Measurements from ENCODE around the gene COMMD8.

DNA sequence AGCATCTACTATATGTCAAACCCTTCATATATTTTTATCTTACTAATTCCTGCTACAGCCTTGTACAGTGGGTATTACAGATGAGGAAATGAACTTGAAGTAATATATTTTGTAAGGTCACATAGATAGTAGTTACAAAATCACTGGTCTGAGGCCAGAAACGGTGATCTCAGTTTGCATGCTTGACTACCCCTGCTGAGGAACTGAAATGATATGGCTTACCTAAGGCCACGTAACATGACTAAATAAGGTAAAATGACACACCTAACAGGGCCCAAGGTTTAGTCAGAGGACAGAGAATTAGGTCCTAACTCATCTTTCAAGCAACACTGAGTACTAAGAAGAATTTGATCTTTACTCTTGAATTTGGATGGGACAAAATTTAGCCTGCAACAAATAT is 1.5 kb upstream of the COMMD8 start:
- TF ChIP-seq, protein P1, sequence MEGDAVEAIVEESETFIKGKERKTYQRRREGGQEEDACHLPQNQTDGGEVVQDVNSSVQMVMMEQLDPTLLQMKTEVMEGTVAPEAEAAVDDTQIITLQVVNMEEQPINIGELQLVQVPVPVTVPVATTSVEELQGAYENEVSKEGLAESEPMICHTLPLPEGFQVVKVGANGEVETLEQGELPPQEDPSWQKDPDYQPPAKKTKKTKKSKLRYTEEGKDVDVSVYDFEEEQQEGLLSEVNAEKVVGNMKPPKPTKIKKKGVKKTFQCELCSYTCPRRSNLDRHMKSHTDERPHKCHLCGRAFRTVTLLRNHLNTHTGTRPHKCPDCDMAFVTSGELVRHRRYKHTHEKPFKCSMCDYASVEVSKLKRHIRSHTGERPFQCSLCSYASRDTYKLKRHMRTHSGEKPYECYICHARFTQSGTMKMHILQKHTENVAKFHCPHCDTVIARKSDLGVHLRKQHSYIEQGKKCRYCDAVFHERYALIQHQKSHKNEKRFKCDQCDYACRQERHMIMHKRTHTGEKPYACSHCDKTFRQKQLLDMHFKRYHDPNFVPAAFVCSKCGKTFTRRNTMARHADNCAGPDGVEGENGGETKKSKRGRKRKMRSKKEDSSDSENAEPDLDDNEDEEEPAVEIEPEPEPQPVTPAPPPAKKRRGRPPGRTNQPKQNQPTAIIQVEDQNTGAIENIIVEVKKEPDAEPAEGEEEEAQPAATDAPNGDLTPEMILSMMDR (IDR thresholded peaks at IDR 0.05; ENCODE audit: low read length): no peak
- TF ChIP-seq EZH2 (optimal IDR thresholded peaks at IDR 0.05; ENCODE audit: low read depth, low read length) (no peak), EZH2phosphoT487 (IDR thresholded peaks at IDR 0.05; ENCODE audit: low read length) (no peak)

All from MM.1S (cell line).